GM21619 (cell line): ENCODE data around the gene DNAH2.
"Not testable (repeated sequence)": the region's sequence is repeated elsewhere in the genome, so short reads cannot be mapped to it uniquely, and the experiment has no call there.

ENCODE experiments used
- ATAC-seq: cut with Tn5 transposase; IDR thresholded peaks from one replicate; pipeline ENCODE4 v1.9.1; 2021; ENCODE audit not compliant: unreplicated experiment

The DNAH2 gene

DNA sequence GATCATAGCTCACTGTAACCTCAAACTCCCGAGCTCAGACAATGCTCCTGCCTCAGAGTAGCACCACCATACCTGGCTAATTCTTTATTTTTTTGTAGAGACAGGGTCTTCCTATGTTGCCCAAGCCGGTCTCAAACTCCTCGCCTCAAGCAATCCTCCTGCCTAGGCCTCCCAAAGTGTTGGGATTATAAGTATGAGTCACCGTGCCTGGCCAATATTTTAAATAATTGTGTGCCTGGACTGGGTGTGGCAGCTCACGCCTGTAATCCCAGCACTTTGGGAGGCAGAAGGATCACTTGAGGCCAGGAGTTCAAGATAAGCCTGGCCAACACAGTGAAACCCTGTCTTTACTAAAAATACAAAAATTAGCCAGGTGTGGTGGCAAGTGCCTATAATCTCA is 146.8 kb downstream of the DNAH2 start:
- not testable (repeated sequence) for ATAC-seq

DNA sequence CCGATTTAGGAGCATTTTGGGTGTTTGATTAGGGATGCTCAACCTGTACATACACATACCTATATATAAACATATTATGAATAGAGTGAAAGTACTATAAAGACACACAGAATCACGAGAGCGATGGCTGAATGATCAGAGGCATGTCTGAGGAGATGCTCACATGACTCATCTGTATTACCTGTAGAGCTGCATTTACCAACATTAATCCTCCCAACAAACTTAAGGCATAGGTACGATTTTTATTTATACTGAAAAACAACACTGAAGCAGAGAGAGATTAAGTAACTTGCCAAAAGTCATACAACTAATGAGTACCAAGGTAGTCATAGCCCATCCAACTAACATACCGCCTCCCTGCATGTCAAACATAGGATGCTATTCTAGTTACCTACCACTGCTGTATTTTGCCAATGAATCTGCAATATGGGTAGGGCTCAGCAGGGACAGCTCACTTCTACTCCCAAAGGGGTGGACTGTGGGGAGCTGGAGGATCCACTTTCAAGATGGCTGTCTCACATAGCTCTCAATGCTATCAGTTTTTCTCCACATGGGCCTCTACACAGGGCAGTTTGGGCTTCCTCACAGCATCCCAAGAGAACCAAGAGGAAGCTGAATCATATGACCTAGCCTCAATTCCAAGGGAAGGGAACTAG is 147.6 kb downstream of the DNAH2 start:
- ATAC-seq, result no peak

DNA sequence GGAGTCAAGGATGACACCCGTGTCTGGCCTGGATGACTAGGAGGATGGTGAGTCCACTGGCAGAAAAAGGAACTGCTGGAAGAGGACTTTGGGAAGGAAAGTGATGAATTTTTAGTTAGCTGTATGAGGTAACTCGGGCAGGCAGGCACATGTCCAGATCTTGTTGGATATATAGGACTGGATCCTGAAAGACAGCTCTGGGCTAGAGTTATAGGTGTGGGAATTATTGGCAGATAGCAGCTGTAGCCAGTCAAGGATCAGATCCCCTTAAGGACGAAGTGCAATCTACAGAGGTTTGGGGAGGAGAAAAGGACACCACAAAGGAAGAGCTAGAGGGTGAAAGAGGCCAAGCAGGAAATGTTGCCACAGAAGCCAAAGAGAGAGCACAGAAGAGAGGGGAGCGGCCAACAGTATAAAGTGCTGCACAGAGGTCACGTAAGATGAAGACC is 150.4 kb downstream of the DNAH2 start:
- no peak for ATAC-seq

DNA sequence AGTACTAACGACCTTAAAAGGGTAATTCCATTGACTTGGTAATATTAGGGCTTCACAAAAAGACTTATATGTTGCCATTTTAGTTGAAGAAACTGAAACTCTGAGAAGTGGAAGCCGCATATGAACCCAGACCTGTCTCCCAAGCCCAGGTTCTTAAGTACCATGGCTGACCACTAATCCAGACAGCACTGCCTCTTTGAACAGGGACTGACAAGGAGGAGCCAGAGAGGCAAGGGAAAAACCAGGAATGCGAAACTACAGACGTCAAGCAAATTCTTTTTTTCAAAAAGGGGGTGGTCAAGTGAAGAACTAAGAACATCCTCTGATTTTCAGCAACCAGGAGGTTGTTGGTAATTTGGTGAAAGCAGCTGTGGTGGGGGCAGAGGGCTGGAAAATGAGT is 155.5 kb downstream of the DNAH2 start:
- no peak for ATAC-seq

DNA sequence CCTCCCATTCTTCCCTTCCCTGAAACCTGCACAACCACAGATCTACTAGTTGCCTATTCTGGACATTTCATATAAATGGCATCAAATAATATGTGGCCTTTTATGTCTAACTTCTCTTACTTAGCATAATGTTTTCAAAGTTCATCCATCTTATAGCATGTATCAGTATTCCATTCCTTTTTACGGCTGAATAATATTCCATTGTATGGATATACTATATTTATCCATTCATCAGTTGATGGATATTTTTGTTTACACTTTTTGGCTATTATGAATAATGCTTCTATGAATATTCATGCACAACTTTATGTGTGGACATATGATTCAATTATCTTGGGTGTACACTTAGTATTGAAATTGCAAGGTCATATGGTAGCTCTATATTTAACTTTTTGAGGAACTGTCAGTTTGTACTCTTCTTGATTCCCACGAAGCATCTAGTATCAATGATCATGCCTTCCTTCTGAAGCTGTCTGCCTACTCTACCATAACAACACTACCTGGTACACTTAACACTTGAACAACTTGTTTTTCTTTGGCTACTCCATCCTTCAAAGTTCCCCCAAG is 158.3 kb downstream of the DNAH2 start:
- no peak for ATAC-seq

DNA sequence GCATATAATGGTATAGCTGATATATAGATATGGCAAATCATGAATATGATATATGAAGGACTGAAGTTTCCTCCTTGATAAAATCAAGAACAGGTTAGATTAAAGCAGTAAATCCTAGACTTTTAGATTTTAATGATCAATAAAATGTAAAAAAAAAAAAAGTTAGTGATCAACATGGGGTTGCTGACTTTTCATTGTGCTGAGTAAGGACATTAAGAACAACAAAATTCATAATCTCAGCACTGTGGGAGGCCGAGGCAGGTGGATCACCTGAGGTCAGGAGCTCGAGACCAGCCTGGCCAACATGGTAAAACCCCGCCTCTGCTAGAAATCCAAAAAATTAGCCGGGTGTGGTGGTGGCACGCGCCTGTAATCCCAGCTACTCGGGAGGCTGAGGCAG is 160.7 kb downstream of the DNAH2 start:
- ATAC-seq, result no peak

DNA sequence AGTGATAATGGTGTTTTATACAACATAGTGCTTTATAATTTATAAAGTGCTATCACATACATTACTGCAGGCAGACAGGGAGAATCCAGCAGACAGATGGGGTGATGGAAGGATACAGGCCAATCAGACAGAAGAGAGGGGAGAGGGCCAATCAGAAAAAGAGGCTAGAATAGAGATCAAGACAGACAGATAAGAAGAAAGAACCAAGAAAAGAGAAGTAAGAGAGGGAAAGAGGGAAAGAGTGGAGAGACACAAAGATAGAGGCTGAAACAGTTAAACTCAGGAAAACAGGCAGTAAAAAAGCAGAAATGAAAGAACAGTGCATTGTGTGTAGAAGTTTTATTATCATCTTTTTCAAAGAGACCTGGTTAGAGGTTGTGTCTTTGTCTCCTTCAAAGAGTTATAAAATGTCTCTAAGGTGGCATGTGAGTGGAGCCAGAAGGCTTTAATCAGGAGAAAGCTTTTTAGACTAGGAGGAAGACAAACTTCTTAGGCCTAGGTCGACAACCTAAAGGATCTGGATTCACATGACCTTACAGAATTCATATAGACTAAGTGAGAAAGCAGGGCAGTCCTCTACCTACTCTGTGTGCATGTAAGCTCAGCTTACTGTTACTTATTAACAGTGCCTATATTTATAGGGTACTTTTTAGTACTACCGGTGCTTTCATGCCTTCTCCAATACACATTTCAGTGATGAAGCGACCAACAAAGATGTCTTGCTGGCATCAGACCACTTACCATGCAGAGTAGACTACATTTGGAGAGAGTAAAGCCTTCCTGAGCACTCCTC is 162.7 kb downstream of the DNAH2 start:
- ATAC-seq, result no peak

DNA sequence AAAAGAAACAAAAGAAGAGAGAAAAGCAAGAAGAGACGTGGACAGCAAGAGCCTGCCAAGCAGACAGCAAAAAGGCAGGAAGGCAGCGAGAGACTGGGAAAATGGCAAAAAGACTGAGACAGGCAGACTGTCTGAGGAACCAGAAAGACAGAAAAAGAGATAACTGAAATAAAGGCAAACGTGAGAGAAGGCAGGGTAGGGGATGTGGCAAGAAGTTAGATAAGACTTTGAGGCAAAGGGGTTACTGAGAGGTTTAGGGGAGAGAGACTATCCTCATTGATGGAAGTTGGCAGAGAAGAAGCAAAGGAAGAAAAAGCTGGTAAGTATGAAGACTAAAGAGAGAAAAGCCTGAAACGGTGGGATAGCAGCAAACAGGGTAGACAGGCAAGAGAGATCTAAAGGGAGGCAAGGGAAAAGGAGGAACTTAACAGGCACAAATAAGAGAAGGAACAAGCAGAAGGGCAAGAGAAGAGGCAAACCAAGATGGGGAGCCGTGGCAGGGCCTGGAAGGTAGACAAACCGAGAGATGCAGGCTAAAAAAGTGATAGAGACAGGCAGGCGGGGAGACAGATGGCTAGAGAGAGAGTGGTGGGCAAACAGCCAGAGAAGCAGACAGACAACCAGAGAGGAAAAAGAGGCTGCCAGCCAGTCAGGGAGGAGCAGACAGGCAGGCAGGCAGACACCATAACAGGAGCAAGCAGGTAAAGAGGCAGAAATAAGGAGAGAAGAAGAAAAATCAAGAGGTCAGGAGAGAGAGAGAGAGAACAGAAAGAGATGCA is 163.9 kb downstream of the DNAH2 start:
- no peak for ATAC-seq

DNA sequence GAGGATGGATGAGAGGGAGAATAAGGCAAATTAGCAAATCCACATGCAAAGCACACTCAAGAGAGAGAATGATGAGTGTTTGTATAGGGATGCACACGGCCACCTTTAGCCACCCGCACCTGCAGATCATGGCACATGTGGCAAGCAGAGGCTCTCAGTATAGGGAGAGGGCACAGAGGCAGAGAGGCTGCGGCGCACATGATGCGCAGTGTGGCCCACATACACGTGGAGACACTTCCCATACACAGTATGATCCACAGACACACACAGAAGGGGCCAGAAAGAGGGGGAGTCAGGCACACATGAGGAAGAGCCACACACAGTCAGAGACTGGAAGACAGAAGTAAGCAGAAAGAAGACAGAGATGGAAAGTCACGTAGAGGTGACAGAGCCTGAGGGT is 164.5 kb downstream of the DNAH2 start:
- ATAC-seq, result no peak

DNA sequence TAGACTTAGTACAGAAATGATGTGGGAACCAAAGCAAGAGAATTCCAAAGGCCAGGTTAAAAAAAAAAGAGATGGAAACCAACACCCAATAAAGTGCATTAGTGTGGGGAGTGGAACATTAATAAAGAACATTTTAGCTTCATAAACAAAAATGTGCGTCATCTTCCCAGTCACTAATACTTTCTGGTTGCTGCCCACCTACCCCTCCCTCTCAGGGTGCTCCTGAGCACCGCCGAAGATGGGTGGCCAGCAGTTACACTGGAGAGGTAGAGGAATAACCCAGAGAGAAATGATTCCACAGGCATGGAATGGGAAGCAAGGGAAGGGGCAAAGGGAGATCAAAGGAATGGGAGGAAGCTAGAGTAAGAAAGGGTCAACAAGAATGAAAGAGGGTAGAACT is 165.1 kb downstream of the DNAH2 start:
- no peak for ATAC-seq
